Heart right ventricle (tissue), 16 donors: ENCODE data around the gene CNDP1. TPM values are rescaled to one million over a fixed set of nuclear protein-coding genes. Genes with fewer than 3 reads are reported as not detected.
"Not testable (repeated sequence)": the region's sequence is repeated elsewhere in the genome, so short reads cannot be mapped to it uniquely, and the experiment has no call there.

Experiments
- ATAC-seq, 8 donors: fragments of 200-7000 bp; cut with Tn5 transposase; one replicate each; pipeline ENCODE4 v1.9.1; 2020; ENCODE audit warnings: mild to moderate bottlenecking in 8 of 8, moderate library complexity in 8 of 8, moderate number of reproducible peaks in 1 of 8
- DNase-seq, 2 donors: peaks; one replicate each; pipeline ENCODE4 v3.0.0-alpha.2; 2020
- H3K27ac ChIP-seq, 10 donors: fragments of 200-600 bp; sonication (generic) in 2 of 10; one replicate each; pipeline versions ENCODE4 v1.5.0 to v1.8.0; 2020 to 2022; ENCODE audit warnings: mild to moderate bottlenecking in 3 of 10
- H3K27me3 ChIP-seq, 7 donors: fragments of 200-600 bp; one replicate each; pipeline ENCODE4 v1.8.0; 2021 to 2022; ENCODE audit warnings: mild to moderate bottlenecking in 2 of 7
- H3K36me3 ChIP-seq, 9 donors: fragments of 200-600 bp; sonication (generic) in 1 of 9; one replicate each; pipeline versions ENCODE4 v1.5.0 to v1.8.0; 2020 to 2022; ENCODE audit warnings: mild to moderate bottlenecking in 2 of 9
- H3K4me1 ChIP-seq, 9 donors: fragments of 200-600 bp; sonication (generic) in 1 of 9; one replicate each; pipeline versions ENCODE4 v1.5.0 to v1.8.0; 2020 to 2022; ENCODE audit warnings: mild to moderate bottlenecking in 4 of 9
- H3K4me3 ChIP-seq, 10 donors: fragments of 200-600 bp; sonication (generic) in 2 of 10; one replicate each; pipeline versions ENCODE4 v1.5.0 to v1.8.0; 2020 to 2022; ENCODE audit warnings: mild to moderate bottlenecking in 7 of 10, moderate library complexity in 2 of 10
- H3K9me3 ChIP-seq, 11 donors: fragments of 200-600 bp in 10 of 11; sonication (generic) in 2 of 11; one replicate each; pipeline versions ENCODE4 v1.5.0 to v1.8.0; 2013 to 2022; ENCODE audit warnings: mild to moderate bottlenecking in 2 of 11, control low read depth in 1 of 11, moderate library complexity in 1 of 11
- CTCF ChIP-seq, 9 donors: fragments of 200-600 bp; sonication (generic) in 2 of 9; IDR thresholded peaks; one replicate each; pipeline versions ENCODE4 v1.5.0 to v1.8.0; 2021 to 2022; ENCODE audit warnings: antibody characterized with exemption in 9 of 9, mild to moderate bottlenecking in 5 of 9, moderate library complexity in 1 of 9
- WGBS, 2 donors: extraction: QIAGEN DNeasy Blood & Tissue Kit; methylation state at CpG; one replicate each; pipeline ENCODE4 v1.1.7; 2013; ENCODE audit warnings: inconsistent platforms in 1 of 2; 5-methylcytosine and 5-hydroxymethylcytosine counted together
- intact Hi-C, 10 donors: fragments of 100-400 bp; cut with DNase I; formaldehyde crosslinking; loops; one replicate each; pipeline versions ENCODE4 v1.11.1 to v1.14.2; 2022
- polyA plus RNA-seq, 2 donors: library from polyadenylated mRNA; stranded (reverse); fragments of 200-250 nt; gene quantifications; one replicate each; pipeline ENCODE4 v1.2.3, GENCODE V29; 2013
- total RNA-seq, 10 donors: library from RNA; stranded (reverse); fragmentation: NEBNext Ultra II Directional in 3 of 10; extraction: Animal tissue kit (Norgen Biotek cat#: 25700) in 3 of 10; gene quantifications; one replicate each; pipeline versions ENCODE4 v1.2.1 to v1.2.4, GENCODE V29; 2021 to 2023
- donor health status: Arrhythmogenic right ventricular cardiomyopathy.
- donor health status: ischemic (EF 13 %, LVEDD 7.1; RV severe dilation, severe dysfunction).
- donor health status: healthy with polysubstance abuse.
- donor health status: DM: no; HTN: yes; CAD: no.
- donor health status: DM: no; HTN: no; CAD: no.
- donor health status: ischemic (EF 25% LVEDD 6.9; RV normal size, moderate dysfunction).
- donor health status: ischemic (EF 25% LVEDD 5.7; RV mildly dilated, moderate dysfunction).
- donor health status: healthy.
- donor health status: DM: yes; HTN: yes; CAD: no.
- donor health status: Ischemic cardiomyopathy.
- donor health status: ischemic (EF 35%, LVEDD 5.7; RV mildly dilated, moderate dysfunction).
- donor health status: nonischemic (EF 11% LVEDD 7.7; RV severe dilation, severe dysfunction).
- donor health status: DM: yes; HTN: yes; CAD: no.
- donor health status: PGD.
- donor health status: ischemic (EF 29% LVEDD 5.4; RV normal size, mild dysfunction).
- donor health status: nonischemic (EF 23%, LVEDD 6.1; RV moderate dilation, normal function).

Gene CNDP1
- total and polyA plus RNA-seq, 12 donors, result 0.11 to 0.12 TPM; not detected in 10

DNA sequence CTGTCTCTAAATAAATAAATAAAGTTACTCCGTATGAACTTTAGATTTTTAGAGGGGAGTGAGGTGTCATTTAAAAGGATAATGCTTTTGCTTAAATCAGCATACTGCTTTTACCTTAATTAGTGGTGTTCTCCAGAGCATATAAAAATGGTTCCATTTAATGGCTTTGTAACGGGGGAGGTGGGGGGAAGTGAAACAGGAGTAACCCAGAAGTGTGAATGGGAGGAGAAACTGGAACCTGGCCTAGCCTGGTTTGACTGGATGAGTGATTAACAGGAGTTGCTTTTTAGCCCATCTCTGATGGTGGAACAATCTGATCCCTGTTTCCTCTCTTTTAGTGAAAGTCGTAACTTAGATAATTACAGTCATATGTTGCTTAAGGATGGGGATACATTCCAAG is 36.5 kb upstream of the CNDP1 start:
- Histone ChIP-seq H3K27ac (peak overlapping the region in 2 of 10 donors; percentile 84 to 98), H3K4me1 (peaks cover 0 to 72% (median 33%) of the 10 kb centered on the region in 9 donors), H3K9me3 (no peaks in the 10 kb centered on the region), H3K36me3 (peaks cover 0 to 34% (median 19%) of the 10 kb centered on the region in 9 donors), H3K4me3 (no peak overlapping the region), H3K27me3 (no peaks in the 10 kb centered on the region)
- WGBS, 2 donors, result 79 to 81% methylated on average over 3 of the region's 3 CpGs
- ATAC-seq (no peak), DNase-seq (no peak)
- intact Hi-C loops, result loop anchor here in 7 of 10 donors (2.0 to 10.0 kb wide), 6 partner anchors 47 to 303 kb away; partner anchors contain the start of gene ZNF407 (in 2 of the 7)
- TF ChIP-seq CTCF (IDR thresholded peaks at IDR 0.05), result no peak

- Histone ChIP-seq H3K9me3 (no peaks in the 10 kb centered on the region), H3K4me1 (peaks cover 0 to 64% (median 30%) of the 10 kb centered on the region in 9 donors), H3K27me3 (no peaks in the 10 kb centered on the region), H3K27ac (peak overlapping the region; percentile 33 to 87 (median 70)), H3K4me3 (peak overlapping the region in 7 of 10 donors; percentile 18 to 48 (median 35)), H3K36me3 (peaks cover 0 to 46% (median 28%) of the 10 kb centered on the region in 9 donors)
- ATAC-seq (no peak), DNase-seq (peak in 1 of 2 donors; percentile 46)
- WGBS, 2 donors, result 76 to 81% methylated on average over 14 of the region's 14 CpGs
- TF ChIP-seq CTCF (IDR thresholded peaks at IDR 0.05), result no peak
- intact Hi-C loops, result loop anchor here in 7 of 10 donors (5.0 to 10.0 kb wide), 5 partner anchors 46 to 304 kb away; partner anchors contain the start of gene ZNF407 (in 2 of the 7)
These were observed 35.3 kb upstream of the CNDP1 start for GRCh38 chr18:74498712-74499627.

DNA sequence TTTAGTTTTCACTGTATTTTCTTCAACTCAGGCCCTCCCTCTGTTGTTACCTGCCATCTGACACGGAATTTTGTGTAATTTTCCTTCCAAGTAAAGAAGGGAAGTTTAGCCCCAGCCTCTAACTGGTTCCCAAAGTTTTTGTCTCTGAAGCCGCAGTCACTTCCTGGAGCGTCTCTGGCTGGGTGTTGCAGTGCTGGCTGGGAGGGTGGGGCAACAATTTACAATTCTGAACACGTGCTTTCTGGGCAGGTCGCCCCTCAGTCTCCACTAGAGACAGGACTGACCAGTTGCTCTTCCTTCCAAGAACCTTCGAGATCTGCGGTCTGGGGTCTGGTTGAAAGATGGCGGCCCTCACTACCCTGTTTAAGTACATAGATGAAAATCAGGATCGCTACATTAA is 34.7 kb upstream of the CNDP1 start:
- 48 to 60% methylated on average over 9 of the region's 9 CpGs for WGBS, 2 donors
- Histone ChIP-seq H3K4me3 (peak overlapping the region in 7 of 10 donors; percentile 18 to 48 (median 35)), H3K36me3 (peaks cover 0 to 53% (median 28%) of the 10 kb centered on the region in 9 donors), H3K9me3 (no peaks in the 10 kb centered on the region), H3K27ac (peak overlapping the region; percentile 33 to 87 (median 70)), H3K27me3 (no peaks in the 10 kb centered on the region), H3K4me1 (peaks cover 0 to 64% (median 30%) of the 10 kb centered on the region in 9 donors)
- DNase-seq, result peak; percentile 37 to 91
- TF ChIP-seq CTCF (IDR thresholded peaks at IDR 0.05), result no peak
- intact Hi-C loops, result loop anchor here in 7 of 10 donors (5.0 to 10.0 kb wide), 5 partner anchors 45 to 305 kb away; partner anchors contain the start of gene ZNF407 (in 2 of the 7)
- ATAC-seq, result peak in 4 of 8 donors; percentile 8 to 34 (median 28)

DNA sequence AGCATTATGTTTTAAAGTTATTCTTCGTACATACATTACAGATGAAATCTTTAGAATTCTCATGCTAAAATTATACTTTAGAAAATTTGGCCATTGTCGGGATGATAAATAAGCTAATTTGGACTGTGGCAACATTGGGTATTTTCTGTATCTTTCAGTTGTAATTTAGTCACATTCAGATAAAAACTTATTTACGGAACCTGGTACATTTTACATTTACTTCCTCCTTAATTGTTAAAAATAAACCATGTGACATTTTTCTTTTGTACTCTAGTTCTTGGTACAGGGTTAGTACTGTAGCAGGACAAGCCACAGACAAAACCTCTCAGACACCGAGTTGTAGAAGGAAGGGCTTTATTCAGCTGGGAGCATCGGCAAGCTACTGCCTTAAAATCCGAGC is 33.9 kb upstream of the CNDP1 start:
- TF ChIP-seq CTCF (IDR thresholded peaks at IDR 0.05), result no peak
- intact Hi-C loops, result no loop called here
- no peak for ATAC-seq
- H3K36me3 ChIP-seq, result peaks cover 0 to 60% (median 28%) of the 10 kb centered on the region in 9 donors
- H3K4me1 ChIP-seq, result peaks cover 0 to 59% (median 30%) of the 10 kb centered on the region in 9 donors
- WGBS, 2 donors, result 83 to 84% methylated on average over 6 of the region's 6 CpGs
- H3K9me3 ChIP-seq, result no peaks in the 10 kb centered on the region
- H3K27me3 ChIP-seq, result no peaks in the 10 kb centered on the region
- peak overlapping the region in 6 of 10 donors; percentile 64 to 87 (median 79) for H3K27ac ChIP-seq
- DNase-seq, result no peak
- peak overlapping the region in 6 of 10 donors; percentile 1 to 48 (median 30) for H3K4me3 ChIP-seq

- WGBS, 2 donors, result 82 to 87% methylated on average over 8 of the region's 8 CpGs
- Histone ChIP-seq H3K36me3 (peaks cover 0 to 64% (median 31%) of the 10 kb centered on the region in 9 donors), H3K4me3 (peak overlapping the region in 2 of 10 donors; percentile 1 to 48), H3K4me1 (peaks cover 0 to 57% (median 30%) of the 10 kb centered on the region in 9 donors), H3K27ac (peak overlapping the region in 3 of 10 donors; percentile 80 to 87 (median 84))
- ATAC-seq, H3K9me3 ChIP-seq, DNase-seq, H3K27me3 ChIP-seq, intact Hi-C loops: not testable (repeated sequence)
These were observed 33.5 kb upstream of the CNDP1 start for GRCh38 chr18:74500774-74501173.
